C4-2B (cell line): ENCODE data around the gene CHD3.

Experiments
- CTCF ChIP-seq: fragments of 450-650 bp; conservative IDR thresholded peaks from 2 replicates; pipeline ENCODE4 v1.5.1; 2017; ENCODE audit warnings: mild to moderate bottlenecking
- ZFX ChIP-seq: fragments of 450-650 bp; IDR thresholded peaks from 2 replicates; pipeline ENCODE4 v1.6.1; 2017

GRCh38 chr17:7889166-7889955 lies 772 bp downstream of the CHD3 start:
- TF ChIP-seq CTCF (no peak; the same call in 1 of the 2 replicates), ZFX (no peak)
